ENCODE measurements around the gene INSYN2A.

INSYN2A gene

GRCh38 chr10:127151981-127152699, 44.3 kb downstream of the INSYN2A start:
- no peak for DNase-seq

DNA sequence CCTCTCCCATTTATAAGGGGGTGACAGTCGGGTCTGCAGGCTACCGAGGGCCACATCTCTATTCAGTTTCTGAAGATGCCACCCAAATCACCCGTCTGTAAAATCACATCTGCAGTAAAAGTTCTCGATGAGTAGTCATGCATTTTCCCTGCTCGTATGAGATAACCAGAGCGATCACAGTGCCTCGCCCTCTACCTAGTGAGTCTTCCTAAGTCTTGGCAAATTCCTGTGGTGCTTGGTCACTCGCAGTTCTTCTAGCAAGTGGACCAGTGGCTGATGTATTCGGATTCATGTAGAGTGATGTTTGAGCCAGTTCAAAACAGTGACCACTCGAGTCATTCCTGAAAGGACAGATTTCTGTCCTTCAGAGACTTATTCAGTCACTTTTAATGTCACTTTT, 44.9 kb downstream of the INSYN2A start:
- no peak for DNase-seq

- no peak for DNase-seq
These were observed 46.3 kb downstream of the INSYN2A start for GRCh38 chr10:127150136-127150535.

DNA sequence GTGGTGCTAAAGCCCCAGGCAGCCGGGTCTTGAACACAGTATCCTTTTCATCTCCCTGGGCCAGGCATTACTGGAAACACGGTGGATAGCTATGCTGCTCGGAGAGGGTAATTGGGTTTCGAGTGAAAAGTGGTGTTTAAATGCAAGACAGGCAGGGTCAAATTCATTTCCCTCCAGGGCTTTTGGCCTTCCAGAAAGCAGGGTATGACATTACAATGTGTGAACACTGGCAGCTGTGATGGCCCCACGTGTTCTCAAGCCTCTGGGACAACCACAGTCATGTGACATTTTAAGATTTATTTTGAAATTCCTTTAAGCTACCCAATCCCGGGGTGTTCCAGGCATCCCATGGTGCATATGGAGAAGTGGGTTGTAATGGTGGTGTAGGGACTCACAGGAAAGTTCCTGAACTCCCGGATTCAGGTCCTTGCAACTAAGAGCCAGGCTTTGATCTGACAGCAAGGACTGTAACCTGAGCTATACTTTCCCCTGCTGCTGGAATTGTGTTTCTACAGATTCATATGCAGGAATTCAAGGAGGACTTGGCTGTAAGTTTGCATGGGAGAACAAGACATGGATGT, 46.8 kb downstream of the INSYN2A start:
- no peak for DNase-seq

DNA sequence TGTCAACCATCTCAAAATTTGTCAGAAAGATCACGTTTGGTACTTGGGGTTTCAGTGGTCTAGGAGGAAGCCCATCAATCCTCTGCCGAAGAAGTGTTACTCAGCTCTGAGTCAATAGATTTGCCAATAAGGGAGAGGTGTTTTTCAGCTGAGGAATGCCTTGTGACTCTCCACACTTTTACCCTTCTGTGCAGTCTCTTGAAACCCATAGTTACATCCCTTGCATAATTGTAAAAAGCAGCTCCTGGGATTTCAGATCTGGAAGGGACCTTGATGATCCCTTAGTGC, 47.5 kb downstream of the INSYN2A start:
- no peak for DNase-seq

DNA sequence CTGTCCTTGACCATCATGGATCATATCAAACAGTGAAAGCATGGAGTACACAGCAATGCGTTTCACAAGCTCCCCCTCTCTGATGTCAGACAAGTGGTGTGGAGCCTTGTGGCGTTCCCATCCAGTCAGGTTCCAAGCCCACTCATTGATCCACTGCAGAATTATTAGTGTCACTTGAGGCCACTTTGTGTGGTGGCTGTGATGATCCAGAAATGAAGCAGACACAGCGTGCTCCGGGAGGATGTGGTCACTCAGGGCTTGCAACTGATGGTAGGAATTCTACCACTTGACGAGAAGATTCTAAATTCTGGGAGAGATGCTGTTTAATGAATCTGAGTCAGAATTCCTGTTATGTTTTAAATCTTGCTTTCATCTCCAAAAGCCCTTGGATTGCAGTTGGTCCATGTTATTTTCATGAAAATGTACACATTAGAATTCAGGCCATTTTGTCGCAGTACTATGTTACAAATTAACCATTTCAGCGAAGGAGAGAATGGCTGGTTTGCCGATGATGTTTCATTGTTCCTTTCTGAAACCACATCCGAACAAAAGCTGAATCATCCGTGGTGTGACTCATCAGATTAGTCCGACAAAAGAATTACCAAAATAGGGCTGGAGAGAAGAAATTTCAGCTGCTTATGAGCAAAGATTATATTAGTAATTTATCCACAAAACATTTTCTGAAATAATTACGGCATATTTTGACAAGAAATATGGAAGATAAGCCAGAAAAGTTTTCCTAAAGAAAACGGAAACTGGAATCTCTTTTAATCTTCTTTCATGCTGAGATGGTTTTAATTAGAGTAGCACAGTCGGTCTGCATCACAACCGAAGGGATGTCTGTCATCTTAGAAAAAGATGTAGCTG, 48.1 kb downstream of the INSYN2A start:
- DNase-seq, result no peak

- no peak for DNase-seq
These were observed 49.7 kb downstream of the INSYN2A start for GRCh38 chr10:127146661-127147060.
